Epidermal melanocyte (primary cell): ENCODE results near the gene FUS.
"Not testable (repeated sequence)": the region's sequence is repeated elsewhere in the genome, so short reads cannot be mapped to it uniquely, and the experiment has no call there.

Experiments
- DNase-seq: peaks from one replicate; pipeline ENCODE4 v3.0.0; 2011; ENCODE audit warnings: low spot score; ENCODE audit not compliant: insufficient read length

The FUS gene

DNA sequence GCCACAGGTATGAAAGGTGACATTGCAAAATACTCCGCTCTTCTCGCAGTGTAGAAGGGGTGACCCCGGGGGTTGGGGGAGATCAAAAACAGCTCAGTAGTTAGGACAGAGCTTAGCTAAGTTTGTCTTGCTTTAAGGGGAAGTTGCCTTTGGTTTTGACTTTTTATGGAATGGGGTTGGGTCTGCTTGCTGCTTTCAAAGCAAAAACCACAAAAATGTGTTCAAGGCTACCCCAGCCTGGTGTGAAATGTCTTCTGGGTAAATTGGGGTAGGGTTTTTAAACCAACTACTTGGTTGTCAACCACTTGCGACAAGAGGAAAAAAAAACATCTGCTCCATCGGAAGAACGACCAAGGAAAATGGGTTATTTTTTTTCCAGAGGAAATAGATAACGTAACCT lies 6.2 kb downstream of the FUS start:
- no peak for DNase-seq

DNA sequence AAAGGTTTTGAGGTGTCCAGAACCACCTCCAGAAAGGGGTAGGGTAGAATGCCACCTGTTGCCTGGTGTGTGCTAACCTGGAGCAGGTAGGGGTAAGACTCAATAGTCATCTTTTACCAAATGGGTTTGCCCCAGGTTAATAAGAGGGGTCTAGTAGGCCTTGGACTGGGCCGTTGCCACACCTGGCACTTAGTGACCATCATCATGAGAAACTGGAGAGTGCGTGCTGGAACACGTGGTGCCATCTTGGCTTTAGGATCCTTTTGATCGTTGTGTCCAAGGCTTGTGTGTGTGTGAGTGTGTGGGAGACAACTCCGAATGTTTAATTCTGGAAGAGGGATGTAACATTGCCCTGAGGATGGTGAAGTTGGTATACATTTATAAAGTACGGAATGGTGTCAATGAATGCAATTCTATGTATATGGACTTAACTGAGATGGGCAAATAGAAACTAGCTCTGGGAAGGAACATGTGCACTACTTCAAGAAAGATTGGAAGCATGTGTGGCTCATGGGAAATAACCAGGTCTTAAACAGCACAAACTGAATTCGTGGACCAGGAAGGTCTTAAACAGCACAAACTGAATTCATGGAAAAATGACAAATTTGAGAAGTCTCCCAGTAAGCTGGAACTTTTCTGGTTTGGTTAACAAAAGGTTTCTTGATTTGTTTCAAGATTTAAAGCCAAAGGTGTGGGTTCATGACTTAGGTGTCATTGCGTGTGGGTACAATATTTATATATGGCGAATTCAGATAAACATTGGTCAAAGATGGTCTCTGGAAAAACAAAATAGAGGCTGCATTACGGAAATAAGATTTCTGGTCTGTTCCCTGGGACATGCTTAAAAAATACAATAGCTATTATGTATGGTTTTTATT lies 7.2 kb downstream of the FUS start:
- DNase-seq = no peak

DNA sequence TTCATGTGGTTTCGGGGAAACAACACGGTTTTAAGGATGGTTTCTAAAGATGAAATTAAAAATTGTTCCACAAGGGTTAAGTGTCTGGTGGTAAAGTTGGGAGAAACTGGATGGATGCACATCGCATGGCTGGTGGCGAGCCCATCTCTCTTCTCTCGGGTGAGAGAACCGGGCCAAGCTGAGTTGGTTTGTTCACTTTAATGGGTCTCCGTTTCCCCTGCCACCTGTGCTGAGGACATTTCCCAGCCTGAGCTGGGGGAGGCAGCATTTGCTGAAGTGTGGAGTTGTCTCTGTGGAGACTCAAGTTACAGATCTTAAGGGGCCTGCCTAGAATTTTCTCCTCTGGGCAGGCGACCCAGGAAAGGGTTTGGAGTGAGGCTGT lies 7.9 kb downstream of the FUS start:
- no peak for DNase-seq

DNA sequence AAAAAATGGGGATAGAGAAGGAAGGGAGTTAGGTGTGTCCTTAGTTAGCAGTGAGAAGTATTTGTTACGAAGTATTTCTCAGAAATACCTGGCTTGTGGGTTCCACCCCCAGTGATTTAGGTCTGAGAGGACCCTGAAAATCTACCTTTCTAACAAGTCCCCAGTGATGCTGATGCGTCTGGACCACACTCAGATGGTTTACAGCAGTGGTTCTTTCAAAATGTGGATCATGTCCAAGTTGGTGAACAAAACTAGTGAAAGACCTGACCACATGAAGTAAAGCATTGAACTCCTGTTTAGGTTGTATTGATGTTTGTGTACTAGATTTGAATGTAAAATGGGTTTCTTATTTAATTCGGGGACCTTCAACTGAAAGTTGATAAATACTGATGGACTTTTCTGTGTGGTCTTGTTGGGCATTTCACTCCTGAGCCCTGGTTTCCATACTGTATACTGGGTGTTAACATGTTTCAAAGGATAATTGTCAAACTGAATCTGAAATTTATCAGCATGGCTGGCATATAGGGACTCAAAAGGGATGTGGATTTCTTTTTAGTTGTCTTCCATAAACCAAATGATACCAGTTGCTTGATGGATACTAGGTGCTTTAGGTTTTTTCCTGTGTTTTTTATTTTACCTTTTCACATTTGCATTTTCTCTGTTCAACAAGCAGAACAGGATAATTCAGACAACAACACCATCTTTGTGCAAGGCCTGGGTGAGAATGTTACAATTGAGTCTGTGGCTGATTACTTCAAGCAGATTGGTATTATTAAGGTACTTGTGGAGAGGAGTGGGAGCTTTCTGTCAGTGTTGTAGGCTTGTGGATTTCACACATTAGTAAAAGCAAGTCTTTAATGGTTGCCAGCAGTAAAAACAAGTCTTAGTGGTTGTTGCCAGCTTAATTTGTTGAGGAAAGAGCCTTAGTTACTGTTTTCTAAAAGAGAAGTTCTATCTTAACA lies 8.8 kb downstream of the FUS start:
- DNase-seq = no peak

DNA sequence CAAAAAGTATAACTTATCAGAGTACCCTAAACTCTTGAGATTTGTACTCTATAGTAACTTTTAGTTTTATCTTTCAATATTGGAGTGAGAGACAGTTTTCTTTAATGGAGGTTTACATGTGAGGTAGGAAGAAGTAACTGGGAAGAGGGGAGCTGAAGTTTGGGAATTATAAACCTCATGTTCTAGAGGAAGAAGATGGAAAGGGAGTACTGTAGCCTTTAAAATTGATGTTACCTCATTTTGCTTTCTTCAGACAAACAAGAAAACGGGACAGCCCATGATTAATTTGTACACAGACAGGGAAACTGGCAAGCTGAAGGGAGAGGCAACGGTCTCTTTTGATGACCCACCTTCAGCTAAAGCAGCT lies 9.5 kb downstream of the FUS start:
- no peak for DNase-seq

DNA sequence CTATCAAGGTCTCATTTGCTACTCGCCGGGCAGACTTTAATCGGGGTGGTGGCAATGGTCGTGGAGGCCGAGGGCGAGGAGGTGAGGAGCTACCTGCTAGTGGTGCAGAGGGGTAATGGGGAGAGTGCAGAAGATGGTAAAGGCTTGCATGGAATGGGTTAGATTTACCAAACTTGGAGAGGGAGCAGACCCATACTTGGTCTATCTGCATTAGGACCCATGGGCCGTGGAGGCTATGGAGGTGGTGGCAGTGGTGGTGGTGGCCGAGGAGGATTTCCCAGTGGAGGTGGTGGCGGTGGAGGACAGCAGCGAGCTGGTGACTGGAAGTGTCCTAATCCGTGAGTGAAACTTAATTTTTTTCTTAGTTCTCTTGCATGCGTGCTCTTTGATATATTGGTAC lies 10.1 kb downstream of the FUS start:
- DNase-seq = no peak

DNA sequence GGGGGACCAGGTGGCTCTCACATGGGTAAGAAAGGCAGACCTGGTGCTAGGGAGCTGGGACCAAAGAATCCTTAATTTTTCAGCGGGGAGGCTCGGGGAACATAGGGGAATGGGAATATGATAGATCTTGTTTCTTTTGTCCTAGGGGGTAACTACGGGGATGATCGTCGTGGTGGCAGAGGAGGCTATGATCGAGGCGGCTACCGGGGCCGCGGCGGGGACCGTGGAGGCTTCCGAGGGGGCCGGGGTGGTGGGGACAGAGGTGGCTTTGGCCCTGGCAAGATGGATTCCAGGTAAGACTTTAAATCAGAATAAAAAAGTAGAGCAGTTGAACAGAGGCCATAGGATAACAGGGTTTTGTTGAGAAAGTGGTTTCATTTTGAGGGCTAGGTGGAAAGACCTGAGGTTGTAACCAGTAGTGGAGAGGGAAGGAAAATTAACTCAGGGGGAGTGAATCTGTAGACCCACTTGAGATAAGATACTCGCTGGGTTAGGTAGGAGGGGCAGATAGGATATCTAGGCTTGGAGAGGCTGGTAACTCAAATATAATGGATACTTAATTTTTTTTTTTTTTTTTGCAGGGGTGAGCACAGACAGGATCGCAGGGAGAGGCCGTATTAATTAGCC lies 11.0 kb downstream of the FUS start:
- no peak for DNase-seq

DNA sequence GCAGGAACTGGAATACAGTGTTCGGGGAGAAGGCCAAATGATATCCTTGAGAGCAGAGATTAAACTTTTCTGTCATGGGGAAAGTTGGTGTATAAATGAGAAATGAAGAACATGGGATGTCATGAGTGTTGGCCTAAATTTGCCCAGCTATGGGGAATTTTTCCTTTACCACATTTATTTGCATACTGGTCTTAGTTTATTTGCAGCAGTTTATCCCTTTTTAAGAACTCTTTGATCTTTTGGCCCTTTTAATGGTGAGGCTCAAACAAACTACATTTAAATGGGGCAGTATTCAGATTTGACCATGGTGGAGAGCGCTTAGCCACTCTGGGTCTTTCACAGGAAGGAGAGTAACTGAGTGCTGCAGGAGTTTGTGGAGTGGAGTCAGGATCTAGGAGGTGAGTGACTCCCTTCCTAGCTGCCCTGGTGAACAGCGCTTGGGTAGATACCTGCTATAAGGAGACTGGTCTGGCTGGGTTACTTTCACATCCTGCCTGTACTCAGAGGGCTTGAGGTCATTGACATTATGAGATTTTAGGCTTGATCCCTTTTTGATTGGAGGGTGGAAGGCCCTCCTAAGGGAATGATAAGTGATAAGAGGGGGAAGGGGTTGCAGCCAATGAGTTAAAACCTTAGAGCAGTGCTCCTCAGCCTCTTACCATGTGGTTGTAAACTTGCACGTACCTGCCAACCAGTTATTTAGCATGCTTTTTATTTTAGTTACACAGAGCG lies 11.9 kb downstream of the FUS start:
- DNase-seq = no peak

DNA sequence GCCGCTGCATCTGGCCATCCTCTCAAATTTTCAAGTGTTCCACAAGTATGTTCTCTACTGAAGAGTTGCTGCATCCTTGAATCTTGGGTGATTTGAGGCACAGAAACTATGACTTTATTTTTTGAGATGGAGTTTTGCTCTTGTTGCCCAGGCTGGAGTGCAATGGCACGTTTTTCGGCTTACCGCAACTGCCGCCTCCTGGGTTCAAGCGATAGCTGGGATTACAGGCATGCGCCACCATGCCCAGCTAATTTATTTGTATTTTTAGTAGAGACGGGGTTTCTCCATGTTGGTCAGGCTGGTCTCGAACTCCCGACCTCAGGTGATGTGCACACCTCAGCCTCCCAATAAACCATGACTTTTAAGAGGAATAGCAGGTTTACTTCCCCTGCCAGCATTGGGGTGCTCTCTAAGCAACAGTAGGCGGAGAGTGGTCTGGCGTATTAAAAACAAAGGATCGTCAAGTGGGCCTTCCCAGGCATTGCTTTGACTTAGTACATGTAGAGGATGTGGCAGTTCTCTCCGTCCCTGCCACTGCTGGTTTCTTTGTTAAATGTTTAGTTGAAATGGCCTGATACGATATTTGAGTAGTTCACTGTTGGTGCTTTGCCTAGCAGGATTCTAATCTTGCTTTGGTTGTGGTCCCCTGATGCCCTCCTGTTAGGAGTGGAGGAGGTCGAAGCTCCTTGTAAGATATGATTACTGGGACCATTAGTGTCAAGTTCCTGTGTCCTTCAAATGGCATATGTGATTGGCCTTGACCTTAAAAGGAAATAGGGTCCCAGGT lies 13.1 kb downstream of the FUS start:
- no peak for DNase-seq

DNA sequence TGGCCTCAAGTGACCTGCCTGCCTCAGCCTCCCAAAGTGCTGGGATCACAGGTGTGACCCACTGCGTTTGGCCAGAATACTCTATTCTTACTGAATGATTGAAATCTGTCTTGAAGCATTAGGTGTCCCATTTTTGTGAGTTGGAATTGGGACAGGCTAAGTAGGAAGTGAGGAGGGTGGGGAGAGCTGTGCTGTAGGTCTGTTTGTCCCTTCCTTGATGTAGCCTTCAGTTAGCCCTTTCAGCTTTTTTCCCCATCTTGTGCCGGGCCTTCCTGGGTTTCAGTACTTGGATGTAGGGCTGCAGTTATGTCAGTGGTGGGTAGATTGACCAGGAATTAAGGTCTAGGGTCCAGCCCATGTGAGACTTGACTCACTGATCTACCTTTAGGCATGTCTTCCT lies 13.9 kb downstream of the FUS start:
- no peak for DNase-seq

DNA sequence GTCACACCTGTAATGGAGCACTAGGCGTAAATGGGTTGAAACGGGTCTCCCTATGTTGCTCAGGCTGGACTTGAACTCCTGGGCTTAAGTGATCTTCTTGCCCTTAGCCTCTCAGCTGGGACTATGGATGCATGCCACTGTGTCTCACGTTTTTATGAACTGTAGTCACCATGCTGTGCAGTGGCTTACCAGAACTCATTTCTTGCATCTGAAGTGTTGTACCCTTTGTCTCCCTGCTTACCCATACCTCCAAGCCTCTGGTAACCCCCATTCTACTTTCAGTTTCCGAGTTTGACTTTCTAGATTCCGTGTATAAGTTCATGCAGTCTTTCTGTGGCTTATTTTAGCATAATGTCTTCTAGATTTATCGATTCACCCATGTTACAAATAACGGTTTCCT lies 15.0 kb downstream of the FUS start:
- no peak for DNase-seq

DNA sequence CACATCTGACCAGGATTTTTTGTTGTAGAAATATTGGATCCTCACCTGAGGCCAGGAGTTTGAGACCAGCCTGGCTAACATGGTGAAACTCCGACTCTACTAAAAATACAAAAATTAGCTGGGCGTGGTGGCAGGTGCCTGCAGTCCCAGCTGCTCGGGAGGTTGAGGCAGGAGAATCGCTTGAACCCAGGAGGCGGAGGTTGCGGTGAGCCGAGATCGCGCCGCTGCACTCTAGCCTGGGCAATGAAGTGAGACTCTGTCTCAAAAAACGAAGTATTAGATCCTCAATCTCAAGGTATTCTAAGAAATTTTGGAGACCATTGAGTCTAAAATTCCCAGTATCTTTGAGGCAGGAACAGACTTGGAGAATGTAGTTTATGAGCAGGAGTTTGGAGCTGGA lies 15.9 kb downstream of the FUS start:
- DNase-seq = not testable (repeated sequence)

DNA sequence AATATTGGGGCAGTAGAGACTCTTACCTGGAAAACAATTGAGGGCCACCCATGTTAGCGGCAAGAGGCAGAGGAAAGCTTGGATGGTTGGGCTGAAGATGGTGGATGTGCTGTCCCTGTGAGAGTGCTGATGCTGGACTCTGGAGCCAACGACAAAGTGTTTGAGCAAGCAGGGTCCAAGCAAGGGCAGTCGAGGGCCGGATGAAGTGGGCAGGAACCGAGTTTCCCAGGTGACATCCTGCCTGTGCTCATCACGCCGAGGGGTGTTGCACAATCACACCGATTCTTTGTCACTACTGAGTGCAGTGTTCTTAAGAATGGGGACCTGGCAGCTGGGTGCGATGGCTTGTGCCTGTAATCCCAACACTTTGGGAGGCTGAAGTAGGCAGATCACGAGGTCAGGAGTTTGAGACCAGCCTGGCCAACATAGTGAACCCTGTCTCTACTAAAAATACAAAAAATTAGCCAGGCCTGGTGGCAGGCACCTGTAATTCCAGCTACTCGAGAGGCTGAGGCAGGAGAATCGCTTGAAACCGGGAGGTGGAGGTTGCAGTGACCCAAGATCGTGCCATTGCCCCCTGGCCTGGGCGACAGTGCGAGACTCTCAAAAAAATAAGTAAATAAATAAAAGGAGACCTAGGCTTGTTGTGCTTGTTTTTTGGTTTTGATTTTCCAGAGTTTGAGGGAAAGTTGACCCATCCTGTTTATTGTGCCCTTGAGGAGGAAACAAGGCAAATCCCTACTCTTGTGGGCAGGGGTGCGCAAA lies 16.6 kb downstream of the FUS start:
- no peak for DNase-seq

DNA sequence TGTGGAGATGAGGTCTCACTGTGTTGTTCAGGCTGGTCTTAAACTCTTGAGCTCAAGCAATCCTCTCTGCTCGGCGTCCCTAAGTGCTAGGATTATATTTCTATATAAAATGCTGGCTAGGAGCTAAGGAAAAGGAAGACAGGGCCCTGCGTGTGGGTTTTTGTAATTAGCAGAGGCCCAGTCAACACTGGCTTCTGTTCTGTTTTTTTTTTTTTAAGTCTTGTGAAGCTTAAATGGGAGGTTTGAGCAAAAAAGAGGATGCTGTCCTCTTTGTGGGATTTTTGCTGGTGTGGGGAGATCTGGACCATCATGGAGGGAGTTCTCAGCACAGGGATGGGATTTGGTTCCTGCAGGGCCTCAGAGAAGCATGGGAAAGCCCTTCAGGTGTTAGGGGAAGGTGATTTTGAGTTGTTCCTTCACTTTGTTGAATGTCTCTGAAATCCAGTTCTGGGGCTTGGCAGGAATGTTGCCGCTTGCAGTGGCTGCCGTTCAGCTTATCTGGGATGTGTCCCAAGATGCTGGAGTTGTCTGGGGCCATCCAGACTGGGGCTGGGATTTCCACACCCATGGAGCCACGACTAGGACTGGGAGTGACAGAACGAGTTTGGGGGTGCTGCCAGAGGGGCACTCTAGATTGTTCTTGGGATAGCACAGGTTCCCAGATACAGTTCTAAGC lies 18.4 kb downstream of the FUS start:
- no peak for DNase-seq

DNA sequence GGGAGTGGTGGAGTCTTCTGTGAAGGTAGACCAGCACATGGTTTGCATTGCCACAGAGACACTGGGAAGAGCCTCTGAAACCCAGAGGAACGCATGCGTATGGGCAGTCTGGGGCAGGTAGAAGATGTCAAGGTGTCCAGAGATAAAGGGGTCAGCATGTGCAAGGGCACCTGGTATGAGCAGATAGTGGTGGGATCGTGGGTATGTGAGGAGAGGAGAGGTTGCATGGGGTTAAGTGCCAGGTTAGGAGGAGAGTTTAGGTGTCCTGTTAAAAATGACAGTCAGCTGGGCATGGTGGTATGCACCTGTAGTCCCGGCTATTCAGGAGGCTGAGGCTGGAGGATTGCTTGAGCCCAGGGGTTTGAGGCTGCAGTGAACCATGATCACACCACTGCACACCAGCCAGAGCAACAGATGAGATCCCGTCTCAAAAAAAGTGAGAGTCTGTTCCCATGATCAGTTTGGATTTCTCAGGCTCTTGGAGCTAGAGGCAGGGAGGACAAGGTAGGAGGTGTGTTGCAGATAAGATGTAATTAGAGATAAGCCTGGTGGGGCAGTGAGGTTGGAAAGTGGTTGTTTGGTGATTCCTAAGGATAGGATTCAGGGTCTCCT lies 19.6 kb downstream of the FUS start:
- no peak for DNase-seq

DNA sequence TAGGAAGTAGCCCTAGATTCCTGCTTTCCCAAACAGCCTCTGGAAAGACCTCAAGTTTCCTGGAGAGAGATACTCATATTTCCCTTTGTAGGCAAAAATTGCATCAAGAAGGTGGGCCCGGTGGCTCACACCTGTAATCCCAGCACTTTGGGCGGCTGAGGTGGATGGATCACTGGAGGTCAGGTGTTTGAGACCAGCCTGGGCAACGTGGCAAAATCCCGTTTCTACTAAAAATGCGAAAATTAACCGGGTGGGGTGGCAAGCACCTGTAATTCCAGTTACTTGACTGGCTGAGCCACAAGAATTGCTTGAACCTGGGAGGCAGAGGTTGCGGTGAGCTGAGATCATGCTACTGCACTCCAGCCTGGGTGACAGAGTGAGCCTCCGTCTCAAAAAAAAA lies 20.2 kb downstream of the FUS start:
- DNase-seq = not testable (repeated sequence)

DNA sequence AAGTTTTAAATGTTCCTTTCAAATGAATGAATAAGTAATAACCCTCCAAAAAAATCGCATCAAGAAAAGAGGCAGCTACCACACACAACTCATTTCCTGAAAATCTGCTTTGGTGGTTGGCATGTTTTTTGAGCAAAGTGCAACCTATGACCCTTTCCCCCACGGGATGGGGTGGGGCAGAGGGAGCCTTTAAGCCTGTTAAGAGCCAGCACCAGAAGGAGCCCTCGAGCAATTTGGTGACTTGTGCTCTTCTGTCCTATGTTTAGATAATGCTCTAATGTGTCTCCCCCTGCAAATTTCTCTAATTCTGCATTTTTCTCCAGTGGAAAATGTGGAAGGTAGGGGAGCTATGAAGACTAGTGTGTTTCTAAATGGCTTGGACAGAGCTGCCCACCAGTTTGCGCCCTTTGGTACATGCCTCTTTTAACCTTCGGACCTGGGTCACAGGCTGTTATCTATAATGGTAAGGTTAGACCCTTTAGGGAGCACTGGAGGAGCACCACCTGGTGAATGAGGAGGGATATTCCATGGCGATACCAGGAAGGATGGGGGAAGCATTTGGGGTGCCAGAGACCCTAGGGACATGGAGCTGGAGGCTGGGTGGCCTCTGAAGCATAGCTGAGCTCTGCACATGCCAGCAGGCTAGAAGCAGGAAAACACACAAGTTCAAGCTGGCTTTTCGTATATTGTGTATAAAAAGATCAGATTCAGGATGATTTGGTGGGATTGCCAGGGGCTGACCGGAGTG lies 21.1 kb downstream of the FUS start:
- no peak for DNase-seq
